ENCODE measurements around the gene CD3E.

DNA sequence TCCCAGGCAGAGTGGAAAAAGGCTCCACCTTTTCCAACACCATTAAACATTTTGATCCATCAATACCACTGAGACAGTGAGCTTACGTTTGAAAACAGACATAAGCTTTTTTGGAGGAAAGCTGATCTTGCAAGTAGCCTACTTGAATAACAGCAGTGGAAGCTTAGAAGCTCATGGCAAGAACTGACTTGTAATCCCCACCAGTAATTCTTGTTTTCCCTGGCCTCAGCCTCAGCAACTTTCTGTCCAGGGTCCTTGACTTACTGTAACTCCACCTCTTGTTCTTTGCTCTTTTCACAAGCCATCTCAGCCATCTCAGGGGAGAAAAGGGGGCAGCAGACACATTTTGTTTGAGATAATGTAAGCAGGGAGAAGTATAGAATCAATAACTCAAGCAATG, 28.1 kb upstream of the CD3E start:
- no peak for TF ChIP-seq POLR2A (IDR thresholded peaks at IDR 0.05)
- TF ChIP-seq, protein P1, sequence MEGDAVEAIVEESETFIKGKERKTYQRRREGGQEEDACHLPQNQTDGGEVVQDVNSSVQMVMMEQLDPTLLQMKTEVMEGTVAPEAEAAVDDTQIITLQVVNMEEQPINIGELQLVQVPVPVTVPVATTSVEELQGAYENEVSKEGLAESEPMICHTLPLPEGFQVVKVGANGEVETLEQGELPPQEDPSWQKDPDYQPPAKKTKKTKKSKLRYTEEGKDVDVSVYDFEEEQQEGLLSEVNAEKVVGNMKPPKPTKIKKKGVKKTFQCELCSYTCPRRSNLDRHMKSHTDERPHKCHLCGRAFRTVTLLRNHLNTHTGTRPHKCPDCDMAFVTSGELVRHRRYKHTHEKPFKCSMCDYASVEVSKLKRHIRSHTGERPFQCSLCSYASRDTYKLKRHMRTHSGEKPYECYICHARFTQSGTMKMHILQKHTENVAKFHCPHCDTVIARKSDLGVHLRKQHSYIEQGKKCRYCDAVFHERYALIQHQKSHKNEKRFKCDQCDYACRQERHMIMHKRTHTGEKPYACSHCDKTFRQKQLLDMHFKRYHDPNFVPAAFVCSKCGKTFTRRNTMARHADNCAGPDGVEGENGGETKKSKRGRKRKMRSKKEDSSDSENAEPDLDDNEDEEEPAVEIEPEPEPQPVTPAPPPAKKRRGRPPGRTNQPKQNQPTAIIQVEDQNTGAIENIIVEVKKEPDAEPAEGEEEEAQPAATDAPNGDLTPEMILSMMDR (IDR thresholded peaks at IDR 0.05) = no peak
- no peak for TF ChIP-seq POLR2AphosphoS5 (IDR thresholded peaks at IDR 0.05)
